PC-3 (cell line): ENCODE results near the gene MARCKS.

Experiments
- CTCF ChIP-seq: fragments of 300-600 bp; sonication (generic); conservative IDR thresholded peaks from 2 replicates; pipeline ENCODE4 v1.5.1; 2017; ENCODE audit warnings: antibody characterized with exemption, low read depth, mild to moderate bottlenecking, low read length
- EZH2phosphoT487 ChIP-seq: fragments of 300-600 bp; sonication (generic); IDR thresholded peaks from 2 replicates; pipeline ENCODE4 v1.6.1; 2018; ENCODE audit warnings: mild to moderate bottlenecking, antibody characterized with exemption, low read length, borderline replicate concordance

- no peak for TF ChIP-seq CTCF
- TF ChIP-seq EZH2phosphoT487: no peak
Measured at GRCh38 chr6:113828984-113829695, 28.0 kb upstream of the MARCKS start.
